Nephron (organoid): ENCODE data around the gene FGF11.
A peak's percentile ranks its signal among the peaks of the same experiment; 100 is the strongest.

Experiments
- H3K27ac Mint-ChIP-seq, 3 experiments: 2 replicates each; pipeline ENCODE4 v1.8.0; 2020; ENCODE audit warnings: mixed read lengths in 3 of 3, mild to moderate bottlenecking in 2 of 3, moderate library complexity in 1 of 3
- H3K27me3 Mint-ChIP-seq: 2 replicates; pipeline ENCODE4 v1.8.0; 2021; ENCODE audit warnings: low read depth, mild to moderate bottlenecking, moderate library complexity, mixed read lengths
- H3K36me3 Mint-ChIP-seq: 2 replicates; pipeline ENCODE4 v1.8.0; 2020; ENCODE audit warnings: low read depth, mixed read lengths
- H3K4me1 Mint-ChIP-seq: 2 replicates; pipeline ENCODE4 v1.8.0; 2020; ENCODE audit warnings: mixed read lengths
- H3K4me3 Mint-ChIP-seq, 3 experiments: 2 replicates each; pipeline ENCODE4 v1.8.0; 2020; ENCODE audit warnings: mild to moderate bottlenecking in 3 of 3, mixed read lengths in 3 of 3, moderate library complexity in 2 of 3
- H3K9me3 Mint-ChIP-seq: 2 replicates; pipeline ENCODE4 v1.8.0; 2020; ENCODE audit warnings: mixed read lengths
- TF ChIP-seq, protein P1 (sequence below), 3 experiments: fragments of 200-600 bp; sonication (generic); IDR thresholded peaks; one replicate each; pipeline ENCODE4 v1.5.0; 2021; ENCODE audit warnings: antibody characterized with exemption in 3 of 3; ENCODE audit not compliant: unreplicated experiment in 3 of 3

FGF11 gene

DNA sequence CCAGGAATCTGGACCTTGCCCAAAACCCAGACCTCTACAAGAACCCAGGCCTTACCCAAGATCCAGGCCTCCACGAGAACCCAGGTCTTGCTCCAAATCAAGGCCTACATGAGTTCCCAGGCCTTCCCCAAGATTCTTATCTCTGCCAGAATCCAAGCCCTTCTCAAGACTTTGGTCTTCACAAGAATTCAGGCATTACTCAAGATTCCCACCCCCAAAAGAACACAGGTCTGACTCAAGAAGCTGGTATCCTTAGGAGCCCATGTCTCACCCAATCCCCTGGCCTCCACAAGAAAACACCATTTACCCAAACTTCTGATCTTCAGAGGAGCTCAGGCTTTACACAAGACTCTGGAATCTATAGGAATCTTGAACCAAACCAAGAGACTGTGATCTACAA is 8.1 kb upstream of the FGF11 start:
- peaks cover 8% of the 10 kb centered on the region for H3K4me1 Mint-ChIP-seq
- TF ChIP-seq, protein P1, sequence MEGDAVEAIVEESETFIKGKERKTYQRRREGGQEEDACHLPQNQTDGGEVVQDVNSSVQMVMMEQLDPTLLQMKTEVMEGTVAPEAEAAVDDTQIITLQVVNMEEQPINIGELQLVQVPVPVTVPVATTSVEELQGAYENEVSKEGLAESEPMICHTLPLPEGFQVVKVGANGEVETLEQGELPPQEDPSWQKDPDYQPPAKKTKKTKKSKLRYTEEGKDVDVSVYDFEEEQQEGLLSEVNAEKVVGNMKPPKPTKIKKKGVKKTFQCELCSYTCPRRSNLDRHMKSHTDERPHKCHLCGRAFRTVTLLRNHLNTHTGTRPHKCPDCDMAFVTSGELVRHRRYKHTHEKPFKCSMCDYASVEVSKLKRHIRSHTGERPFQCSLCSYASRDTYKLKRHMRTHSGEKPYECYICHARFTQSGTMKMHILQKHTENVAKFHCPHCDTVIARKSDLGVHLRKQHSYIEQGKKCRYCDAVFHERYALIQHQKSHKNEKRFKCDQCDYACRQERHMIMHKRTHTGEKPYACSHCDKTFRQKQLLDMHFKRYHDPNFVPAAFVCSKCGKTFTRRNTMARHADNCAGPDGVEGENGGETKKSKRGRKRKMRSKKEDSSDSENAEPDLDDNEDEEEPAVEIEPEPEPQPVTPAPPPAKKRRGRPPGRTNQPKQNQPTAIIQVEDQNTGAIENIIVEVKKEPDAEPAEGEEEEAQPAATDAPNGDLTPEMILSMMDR (IDR thresholded peaks at IDR 0.05; ENCODE audit: unreplicated experiment in 3 of 3) = no peak
- H3K27ac Mint-ChIP-seq = no peak overlapping the region
- no peak overlapping the region for H3K4me3 Mint-ChIP-seq
- peaks cover 15% of the 10 kb centered on the region for H3K27me3 Mint-ChIP-seq
- H3K36me3 Mint-ChIP-seq = no peaks in the 10 kb centered on the region
- H3K9me3 Mint-ChIP-seq = no peaks in the 10 kb centered on the region

DNA sequence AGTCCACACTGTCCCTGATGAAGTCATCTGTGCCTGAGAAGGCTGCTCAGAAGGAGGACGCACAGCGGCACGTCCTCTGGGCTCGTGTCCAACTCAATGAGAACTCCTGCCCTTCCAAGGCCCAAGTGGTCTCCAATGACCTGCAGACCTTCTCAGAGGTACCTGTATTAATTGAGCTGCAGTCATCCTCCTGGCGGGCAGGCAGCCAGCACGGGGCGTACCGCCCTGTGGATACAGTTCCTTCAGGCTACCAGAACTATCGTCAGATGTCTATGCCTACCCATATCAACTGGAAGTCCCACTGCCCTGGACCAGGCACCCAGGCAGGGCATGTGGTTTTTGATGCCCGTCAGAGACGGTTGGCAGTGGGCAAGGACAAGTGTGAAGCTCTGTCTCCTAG is 7.0 kb upstream of the FGF11 start:
- Mint-ChIP-seq H3K4me3 (no peak overlapping the region), H3K9me3 (no peaks in the 10 kb centered on the region), H3K27me3 (peaks cover 22% of the 10 kb centered on the region), H3K4me1 (peaks cover 8% of the 10 kb centered on the region), H3K36me3 (no peaks in the 10 kb centered on the region), H3K27ac (no peak overlapping the region)
- TF ChIP-seq, protein P1 (IDR thresholded peaks at IDR 0.05; ENCODE audit: unreplicated experiment in 3 of 3) = no peak

DNA sequence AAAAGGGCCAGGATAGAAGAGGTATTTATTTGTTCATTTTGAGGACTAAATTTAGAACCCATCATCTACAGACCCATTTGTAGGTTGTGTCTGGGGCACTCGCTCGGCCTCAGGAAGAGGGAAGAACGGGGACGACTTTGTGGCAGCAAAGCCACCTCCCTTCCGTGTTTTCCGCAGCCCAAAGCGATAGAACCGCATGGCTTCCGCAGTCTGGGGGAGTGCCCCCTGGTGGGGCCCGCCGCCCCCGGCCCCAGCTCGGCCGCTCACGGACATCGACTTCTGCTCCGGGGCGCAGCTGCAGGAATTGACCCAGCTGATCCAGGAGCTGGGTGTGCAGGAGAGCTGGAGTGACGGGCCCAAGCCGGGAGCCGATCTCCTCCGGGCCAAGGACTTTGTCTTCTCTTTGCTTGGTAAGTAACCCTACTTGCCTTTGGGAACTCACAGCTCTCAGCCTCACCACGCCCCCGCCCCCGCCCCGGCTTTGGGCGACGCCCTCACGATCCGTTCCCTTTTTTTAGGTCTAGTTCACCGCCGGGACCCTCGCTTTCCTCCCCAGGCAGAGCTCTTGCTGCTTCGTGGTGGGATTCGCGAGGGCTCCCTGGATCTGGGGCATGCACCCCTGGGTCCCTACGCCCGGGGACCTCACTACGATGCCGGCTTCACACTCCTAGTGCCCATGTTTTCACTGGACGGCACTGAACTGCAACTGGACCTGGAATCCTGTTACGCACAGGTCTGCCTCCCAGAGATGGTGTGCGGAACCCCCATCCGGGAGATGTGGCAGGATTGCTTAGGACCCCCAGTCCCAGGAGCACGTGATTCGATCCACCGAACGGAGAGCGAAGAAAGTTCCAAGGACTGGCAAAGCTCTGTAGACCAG is 3.4 kb upstream of the FGF11 start:
- TF ChIP-seq, protein P1 (IDR thresholded peaks at IDR 0.05; ENCODE audit: unreplicated experiment in 3 of 3) = peak in 1 of 3 experiments; percentile 12
- H3K9me3 Mint-ChIP-seq = no peaks in the 10 kb centered on the region
- peaks cover 22% of the 10 kb centered on the region for H3K27me3 Mint-ChIP-seq

DNA sequence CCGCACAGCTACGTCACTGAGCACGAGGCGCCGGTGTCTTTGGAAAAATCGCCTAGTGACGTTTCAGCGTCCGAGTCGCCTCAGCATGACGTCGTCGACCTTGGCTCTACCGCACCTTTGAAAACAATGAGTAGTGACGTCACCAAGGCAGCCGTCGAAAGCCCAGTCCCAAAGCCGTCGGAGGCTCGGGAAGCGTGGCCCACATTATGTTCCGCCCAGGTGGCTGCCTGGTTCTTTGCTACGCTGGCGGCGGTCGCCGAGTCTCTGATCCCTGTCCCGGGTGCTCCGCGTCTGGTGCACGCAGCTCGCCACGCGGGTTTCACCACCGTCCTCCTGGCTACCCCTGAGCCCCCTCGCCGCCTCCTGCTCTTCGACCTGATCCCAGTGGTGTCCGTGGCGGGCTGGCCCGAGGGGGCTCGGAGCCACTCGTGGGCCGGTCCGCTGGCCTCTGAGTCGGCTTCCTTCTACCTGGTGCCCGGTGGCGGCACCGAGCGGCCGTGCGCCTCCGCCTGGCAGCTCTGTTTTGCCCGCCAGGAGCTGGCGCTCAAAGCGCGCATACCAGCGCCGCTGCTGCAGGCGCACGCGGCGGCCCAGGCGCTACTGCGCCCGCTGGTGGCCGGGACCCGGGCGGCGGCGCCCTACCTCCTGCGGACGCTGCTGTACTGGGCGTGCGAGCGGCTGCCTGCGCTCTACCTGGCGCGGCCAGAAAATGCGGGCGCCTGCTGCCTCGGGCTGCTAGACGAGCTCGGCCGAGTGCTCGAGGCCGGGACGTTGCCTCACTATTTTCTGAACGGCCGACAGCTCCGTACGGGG is 2.5 kb upstream of the FGF11 start:
- Mint-ChIP-seq H3K27ac (peak overlapping the region in 2 of 3 experiments; percentile 53 to 85), H3K9me3 (no peaks in the 10 kb centered on the region), H3K36me3 (no peaks in the 10 kb centered on the region), H3K4me1 (peaks cover 42% of the 10 kb centered on the region), H3K27me3 (peaks cover 22% of the 10 kb centered on the region), H3K4me3 (peak overlapping the region; percentile 87 to 92 (median 91))
- TF ChIP-seq, protein P1 (IDR thresholded peaks at IDR 0.05; ENCODE audit: unreplicated experiment in 3 of 3) = peak; percentile 70 to 91 (median 72)

More for the DNA sequence above, 3.4 kb upstream of the FGF11 start:
- Mint-ChIP-seq H3K4me3 (peak overlapping the region; percentile 87 to 92 (median 91)), H3K36me3 (no peaks in the 10 kb centered on the region), H3K27ac (peak overlapping the region; percentile 78 to 91 (median 88)), H3K4me1 (peaks cover 33% of the 10 kb centered on the region)

DNA sequence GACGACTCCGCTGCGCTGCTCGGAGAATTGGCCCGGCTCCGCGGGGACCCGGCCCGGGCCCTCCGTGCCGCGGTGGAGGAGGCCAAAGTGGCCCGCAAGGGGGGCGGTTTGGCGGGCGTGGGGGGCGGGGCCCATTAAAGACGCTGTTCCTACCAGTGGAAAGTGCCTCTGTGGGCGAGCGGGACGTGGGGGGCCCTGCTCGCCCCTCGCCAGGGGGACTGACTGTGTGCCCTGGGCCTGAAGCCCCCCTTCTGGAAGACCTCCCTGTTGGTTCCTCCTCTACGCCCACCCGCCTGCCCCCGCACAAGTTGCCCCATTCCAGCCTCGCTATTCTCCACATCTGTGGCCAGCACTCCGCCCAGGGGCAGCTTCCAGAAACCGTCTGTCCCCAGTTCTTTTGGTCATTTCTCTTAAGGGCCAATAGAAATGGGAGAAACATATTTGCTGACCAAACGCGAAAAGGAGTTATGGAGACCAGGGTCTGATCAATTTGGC is 1.9 kb upstream of the FGF11 start:
- H3K36me3 Mint-ChIP-seq = no peaks in the 10 kb centered on the region
- peaks cover 48% of the 10 kb centered on the region for H3K4me1 Mint-ChIP-seq
- H3K27ac Mint-ChIP-seq = peak overlapping the region; percentile 89 to 97 (median 90)
- peaks cover 22% of the 10 kb centered on the region for H3K27me3 Mint-ChIP-seq
- no peaks in the 10 kb centered on the region for H3K9me3 Mint-ChIP-seq
- peak overlapping the region; percentile 87 to 92 (median 91) for H3K4me3 Mint-ChIP-seq
- TF ChIP-seq, protein P1 (IDR thresholded peaks at IDR 0.05; ENCODE audit: unreplicated experiment in 3 of 3) = no peak
